ENCODE results near the gene ZNF837. TPM values are rescaled to one million over a fixed set of nuclear protein-coding genes. Genes with fewer than 3 reads are reported as not detected.

Gene ZNF837
- polyA plus RNA-seq, 1 donor (not counting 4 experiments of a cell fraction or from before 2014, with no cell fraction given) = 0.29 TPM

DNA sequence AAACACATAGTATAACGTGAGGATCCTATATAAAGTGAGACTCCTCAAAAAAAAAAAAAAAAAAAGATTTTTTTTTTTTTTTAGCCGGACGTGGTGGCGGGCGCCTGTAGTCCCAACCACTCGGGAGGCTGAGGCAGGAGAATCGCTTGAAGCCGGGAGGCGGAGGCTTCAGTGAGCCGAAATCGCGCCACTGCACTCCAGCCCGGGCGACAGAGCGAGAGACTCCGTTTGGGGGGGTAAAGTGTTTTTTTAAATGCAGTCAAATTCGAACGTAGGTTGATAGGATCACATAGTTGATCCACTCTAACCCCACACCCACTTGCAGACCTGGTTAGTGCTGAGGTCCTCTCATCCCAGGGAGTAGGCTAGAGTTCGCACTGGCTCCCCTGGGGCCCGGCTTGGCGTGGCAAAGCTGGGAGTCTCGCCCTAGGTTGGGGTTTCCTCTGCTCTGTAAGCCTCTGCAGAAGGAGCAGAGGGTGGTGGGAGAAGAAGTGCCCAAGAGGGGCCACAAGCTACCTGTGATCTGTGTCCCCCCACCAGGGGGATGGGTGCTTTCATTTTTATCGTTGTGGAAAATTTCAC, 21.1 kb upstream of the ZNF837 start:
- no peak for DNase-seq (ENCODE audit: low read depth, low spot score)
- Histone ChIP-seq H3K9me3 (ENCODE audit: control insufficient read depth, low read depth, low read length) (no peaks in the 10 kb centered on the region), H3K79me2 (ENCODE audit: control insufficient read depth, insufficient read depth, low read length) (peaks cover 5% of the 10 kb centered on the region), H3K9me1 (ENCODE audit: control insufficient read depth, extremely low read depth, insufficient read depth, low read length) (no peaks in the 10 kb centered on the region), H3K36me3 (ENCODE audit: control insufficient read depth in 2 of 2, extremely low read depth in 1 of 2, insufficient read depth in 2 of 2, low read length in 2 of 2) (no peaks in the 10 kb centered on the region), H3K27ac (ENCODE audit: control insufficient read depth, insufficient read depth, low read length) (peak overlapping the region; percentile 49), H2AFZ (ENCODE audit: control insufficient read depth, low read length) (no peak overlapping the region), H4K20me1 (ENCODE audit: control insufficient read depth, extremely low read depth, insufficient read depth, low read length) (no peaks in the 10 kb centered on the region), H3K4me2 (ENCODE audit: control insufficient read depth, extremely low read depth, insufficient read depth, low read depth, low read length) (peak overlapping the region; percentile 76), H3K4me1 (ENCODE audit: control insufficient read depth, extremely low read depth, insufficient read depth, low read length) (peaks cover 11% of the 10 kb centered on the region), H3K9ac (ENCODE audit: control insufficient read depth, extremely low read depth, insufficient read depth, low read length) (peak overlapping the region; percentile 72), H3K4me3 (ENCODE audit: control insufficient read depth in 2 of 3, extremely low read depth in 1 of 3, insufficient read depth in 2 of 3, low read depth in 1 of 3, low read length in 3 of 3) (peak overlapping the region; percentile 55 to 73 (median 67)), H3K27me3 (ENCODE audit: control insufficient read depth, extremely low read depth, insufficient read depth, low read length) (no peaks in the 10 kb centered on the region)
- no peak for TF ChIP-seq EZH2 (IDR thresholded peaks at IDR 0.05; ENCODE audit: low read length)
- TF ChIP-seq, protein P1, sequence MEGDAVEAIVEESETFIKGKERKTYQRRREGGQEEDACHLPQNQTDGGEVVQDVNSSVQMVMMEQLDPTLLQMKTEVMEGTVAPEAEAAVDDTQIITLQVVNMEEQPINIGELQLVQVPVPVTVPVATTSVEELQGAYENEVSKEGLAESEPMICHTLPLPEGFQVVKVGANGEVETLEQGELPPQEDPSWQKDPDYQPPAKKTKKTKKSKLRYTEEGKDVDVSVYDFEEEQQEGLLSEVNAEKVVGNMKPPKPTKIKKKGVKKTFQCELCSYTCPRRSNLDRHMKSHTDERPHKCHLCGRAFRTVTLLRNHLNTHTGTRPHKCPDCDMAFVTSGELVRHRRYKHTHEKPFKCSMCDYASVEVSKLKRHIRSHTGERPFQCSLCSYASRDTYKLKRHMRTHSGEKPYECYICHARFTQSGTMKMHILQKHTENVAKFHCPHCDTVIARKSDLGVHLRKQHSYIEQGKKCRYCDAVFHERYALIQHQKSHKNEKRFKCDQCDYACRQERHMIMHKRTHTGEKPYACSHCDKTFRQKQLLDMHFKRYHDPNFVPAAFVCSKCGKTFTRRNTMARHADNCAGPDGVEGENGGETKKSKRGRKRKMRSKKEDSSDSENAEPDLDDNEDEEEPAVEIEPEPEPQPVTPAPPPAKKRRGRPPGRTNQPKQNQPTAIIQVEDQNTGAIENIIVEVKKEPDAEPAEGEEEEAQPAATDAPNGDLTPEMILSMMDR (optimal IDR thresholded peaks at IDR 0.05 in 1 of 3, IDR thresholded peaks at IDR 0.05 in 1 of 3, conservative IDR thresholded peaks at IDR 0.05 in 1 of 3; ENCODE audit: extremely low read depth in 1 of 3, insufficient read depth in 2 of 3, low read length in 3 of 3) = no peak
- no peak for FAIRE-seq
- dilution Hi-C loops (cut with MboI; ENCODE audit: extremely low pct_ligation_motif_present, low sequenced_read_pairs) = no loop called here

DNA sequence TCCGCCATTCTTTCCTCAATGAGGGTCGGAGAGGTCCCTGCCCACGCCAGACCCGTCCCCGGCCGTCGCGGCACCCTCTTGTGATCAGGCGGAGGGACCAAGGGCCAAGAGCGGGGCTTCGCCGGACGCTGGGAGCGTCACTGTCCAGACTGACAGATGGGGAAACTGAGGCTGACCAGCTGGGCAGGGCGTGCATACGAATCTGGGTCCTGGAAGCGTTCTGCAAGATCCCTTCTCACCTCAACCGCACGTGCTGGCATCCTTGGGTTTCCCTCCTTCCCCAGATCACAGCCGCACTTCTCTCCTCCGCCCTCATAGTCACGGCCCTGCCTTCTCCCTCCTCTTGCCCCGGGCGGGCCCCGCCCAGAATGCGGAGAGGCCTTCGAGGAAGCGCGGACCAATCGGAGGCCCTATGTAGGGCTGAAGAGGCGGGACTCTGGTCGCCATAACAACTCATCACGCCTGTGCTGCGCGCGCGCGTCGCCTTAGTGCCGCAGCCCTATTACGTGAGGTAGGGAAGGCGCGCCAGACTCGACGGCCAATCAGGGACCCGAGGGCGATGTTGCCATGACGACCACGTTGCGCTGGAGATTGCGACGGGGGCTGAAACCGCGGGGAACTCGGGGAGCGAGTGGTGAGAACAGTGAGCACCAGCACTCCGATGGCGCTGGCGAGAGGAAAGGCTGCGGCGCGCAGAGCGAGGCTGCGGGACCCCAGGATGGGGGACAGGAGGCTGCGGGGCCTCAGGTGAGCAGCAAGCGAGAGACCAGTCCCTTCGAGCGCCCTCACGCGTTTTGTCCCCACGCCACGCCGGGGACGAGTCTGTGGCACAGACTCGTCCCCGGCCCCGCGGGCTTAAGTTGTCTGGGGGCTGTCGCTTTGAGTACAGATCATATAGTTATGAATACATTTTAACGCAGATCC, 20.3 kb upstream of the ZNF837 start:
- Histone ChIP-seq H3K79me2 (ENCODE audit: control insufficient read depth, insufficient read depth, low read length) (peaks cover 5% of the 10 kb centered on the region), H3K9me3 (ENCODE audit: control insufficient read depth, low read depth, low read length) (no peaks in the 10 kb centered on the region), H3K4me2 (ENCODE audit: control insufficient read depth, extremely low read depth, insufficient read depth, low read depth, low read length) (peak overlapping the region; percentile 76), H3K4me3 (ENCODE audit: control insufficient read depth in 2 of 3, extremely low read depth in 1 of 3, insufficient read depth in 2 of 3, low read depth in 1 of 3, low read length in 3 of 3) (peak overlapping the region; percentile 55 to 73 (median 67)), H2AFZ (ENCODE audit: control insufficient read depth, low read length) (peak overlapping the region; percentile 58), H4K20me1 (ENCODE audit: control insufficient read depth, extremely low read depth, insufficient read depth, low read length) (no peaks in the 10 kb centered on the region), H3K36me3 (ENCODE audit: control insufficient read depth in 2 of 2, extremely low read depth in 1 of 2, insufficient read depth in 2 of 2, low read length in 2 of 2) (no peaks in the 10 kb centered on the region), H3K27ac (ENCODE audit: control insufficient read depth, insufficient read depth, low read length) (peak overlapping the region; percentile 49), H3K9me1 (ENCODE audit: control insufficient read depth, extremely low read depth, insufficient read depth, low read length) (no peaks in the 10 kb centered on the region), H3K9ac (ENCODE audit: control insufficient read depth, extremely low read depth, insufficient read depth, low read length) (peak overlapping the region; percentile 72), H3K4me1 (ENCODE audit: control insufficient read depth, extremely low read depth, insufficient read depth, low read length) (peaks cover 11% of the 10 kb centered on the region), H3K27me3 (ENCODE audit: control insufficient read depth, extremely low read depth, insufficient read depth, low read length) (no peaks in the 10 kb centered on the region)
- dilution Hi-C loops (cut with MboI; ENCODE audit: extremely low pct_ligation_motif_present, low sequenced_read_pairs) = no loop called here
- no peak for TF ChIP-seq EZH2 (IDR thresholded peaks at IDR 0.05; ENCODE audit: low read length)
- TF ChIP-seq, protein P1 (optimal IDR thresholded peaks at IDR 0.05 in 1 of 3, IDR thresholded peaks at IDR 0.05 in 1 of 3, conservative IDR thresholded peaks at IDR 0.05 in 1 of 3; ENCODE audit: extremely low read depth in 1 of 3, insufficient read depth in 2 of 3, low read length in 3 of 3) = peak in 2 of 3 experiments; percentile 13 to 21
- FAIRE-seq (peak; percentile 73), DNase-seq (ENCODE audit: low read depth, low spot score) (peak; percentile 97)
